Endothelial cell of umbilical vein (primary cell): ENCODE results near the gene MMP28.

Experiments
- CTCF ChIP-seq, 2 donors: IDR thresholded peaks; 1 replicate in 1 of 2; 2 replicates in 1 of 2; pipeline ENCODE4 v1.5.1; 2011; ENCODE audit warnings: low read length in 2 of 2, mild to moderate bottlenecking in 2 of 2, moderate library complexity in 2 of 2, control low read depth in 1 of 2, inconsistent platforms in 1 of 2, low read depth in 1 of 2; ENCODE audit not compliant: insufficient read depth in 1 of 2; ENCODE audit errors: extremely low read depth in 1 of 2
- POLR2A ChIP-seq: IDR thresholded peaks from 2 replicates; pipeline ENCODE4 v1.6.1; 2012; ENCODE audit warnings: low read depth, mild to moderate bottlenecking, control low read depth, low read length
- POLR2AphosphoS5 ChIP-seq: IDR thresholded peaks from 2 replicates; pipeline ENCODE4 v1.6.1; 2012; ENCODE audit warnings: low read depth, mild to moderate bottlenecking, control low read depth, low read length, moderate library complexity; ENCODE audit not compliant: insufficient read depth

- no peak for TF ChIP-seq CTCF (IDR thresholded peaks at IDR 0.05; ENCODE audit: extremely low read depth in 1 of 2, insufficient read depth in 1 of 2, low read depth in 1 of 2, low read length in 2 of 2)
- no peak for TF ChIP-seq POLR2AphosphoS5
- TF ChIP-seq POLR2A: no peak
Observed at GRCh38 chr17:35738519-35739133, 56.8 kb downstream of the MMP28 start.
